Endothelial cell (in vitro differentiated cells): ENCODE data around the gene UGP2. TPM values are rescaled to one million over a fixed set of nuclear protein-coding genes. Genes with fewer than 3 reads are reported as not detected.

Source experiments
- DNase-seq: peaks from one replicate; pipeline ENCODE4 v3.0.0; 2021; ENCODE audit warnings: low spot score
- H3K27ac Mint-ChIP-seq: one replicate; pipeline ENCODE4 v1.8.0; 2021; ENCODE audit warnings: mixed read lengths, inconsistent platforms; ENCODE audit not compliant: unreplicated experiment
- H3K27me3 Mint-ChIP-seq: one replicate; pipeline ENCODE4 v1.8.0; 2021; ENCODE audit warnings: mild to moderate bottlenecking, moderate library complexity, mixed read lengths, inconsistent platforms; ENCODE audit not compliant: unreplicated experiment
- H3K36me3 Mint-ChIP-seq: one replicate; pipeline ENCODE4 v1.8.0; 2021; ENCODE audit warnings: mild to moderate bottlenecking, low read depth, mixed read lengths, inconsistent platforms; ENCODE audit not compliant: unreplicated experiment
- H3K4me1 Mint-ChIP-seq: one replicate; pipeline ENCODE4 v1.8.0; 2021; ENCODE audit warnings: mild to moderate bottlenecking, mixed read lengths, inconsistent platforms; ENCODE audit not compliant: unreplicated experiment
- H3K4me3 Mint-ChIP-seq: one replicate; pipeline ENCODE4 v1.8.0; 2021; ENCODE audit warnings: mild to moderate bottlenecking, mixed read lengths, inconsistent platforms; ENCODE audit not compliant: unreplicated experiment
- H3K9me3 Mint-ChIP-seq: one replicate; pipeline ENCODE4 v1.8.0; 2021; ENCODE audit warnings: mixed read lengths, inconsistent platforms; ENCODE audit not compliant: unreplicated experiment
- CTCF ChIP-seq: fragments of 200-600 bp; sonication (generic); IDR thresholded peaks from one replicate; pipeline ENCODE4 v1.5.0; 2021; ENCODE audit warnings: antibody characterized with exemption; ENCODE audit not compliant: unreplicated experiment
- total RNA-seq: library from RNA; stranded (reverse); fragmentation: NEBNext Ultra II Directional; extraction: Animal tissue kit (Norgen Biotek cat#: 25700); gene quantifications from one replicate; pipeline ENCODE4 v1.2.1, GENCODE V29; 2021; ENCODE audit not compliant: unreplicated experiment

UGP2 gene
- total RNA-seq, 1 donor from 2014 or later: 88.3 TPM

- Mint-ChIP-seq H3K9me3 (no peaks in the 10 kb centered on the region), H3K4me1 (peaks cover 8% of the 10 kb centered on the region), H3K27ac (no peak overlapping the region), H3K36me3 (peaks cover 20% of the 10 kb centered on the region), H3K4me3 (no peak overlapping the region), H3K27me3 (no peaks in the 10 kb centered on the region)
- no peak for TF ChIP-seq CTCF
- DNase-seq: no peak
These were observed 34.0 kb downstream of the UGP2 start for GRCh38 chr2:63875559-63876245.

- TF ChIP-seq CTCF: no peak
- Mint-ChIP-seq H3K27ac (no peak overlapping the region), H3K36me3 (peaks cover 20% of the 10 kb centered on the region), H3K4me1 (peaks cover 10% of the 10 kb centered on the region), H3K27me3 (peaks cover 2% of the 10 kb centered on the region), H3K4me3 (no peak overlapping the region), H3K9me3 (no peaks in the 10 kb centered on the region)
- DNase-seq: no peak
These were observed 34.6 kb downstream of the UGP2 start for GRCh38 chr2:63876311-63876710.

GRCh38 chr2:63878486-63878885 lies 36.8 kb downstream of the UGP2 start:
- no peak for TF ChIP-seq CTCF
- no peak overlapping the region for H3K27ac Mint-ChIP-seq
- peaks cover 7% of the 10 kb centered on the region for H3K4me1 Mint-ChIP-seq
- H3K36me3 Mint-ChIP-seq: peaks cover 27% of the 10 kb centered on the region
- H3K9me3 Mint-ChIP-seq: no peaks in the 10 kb centered on the region
- H3K27me3 Mint-ChIP-seq: peaks cover 2% of the 10 kb centered on the region
- no peak overlapping the region for H3K4me3 Mint-ChIP-seq
- DNase-seq: no peak

- peaks cover 2% of the 10 kb centered on the region for H3K27me3 Mint-ChIP-seq
- DNase-seq: no peak
- H3K36me3 Mint-ChIP-seq: peaks cover 22% of the 10 kb centered on the region
- H3K4me3 Mint-ChIP-seq: no peak overlapping the region
- H3K27ac Mint-ChIP-seq: no peak overlapping the region
- H3K9me3 Mint-ChIP-seq: no peaks in the 10 kb centered on the region
- peaks cover 7% of the 10 kb centered on the region for H3K4me1 Mint-ChIP-seq
- TF ChIP-seq CTCF: no peak
These were observed 38.3 kb downstream of the UGP2 start for GRCh38 chr2:63879876-63880433.

- Mint-ChIP-seq H3K36me3 (peaks cover 22% of the 10 kb centered on the region), H3K9me3 (no peaks in the 10 kb centered on the region), H3K27ac (no peak overlapping the region), H3K27me3 (peaks cover 2% of the 10 kb centered on the region), H3K4me3 (no peak overlapping the region), H3K4me1 (peaks cover 7% of the 10 kb centered on the region)
- DNase-seq: no peak
- TF ChIP-seq CTCF: no peak
These were observed 38.9 kb downstream of the UGP2 start for GRCh38 chr2:63880625-63881024.
